Right lobe of liver (tissue), 6 donors: ENCODE data around the gene ABCC9. TPM values are rescaled to one million over a fixed set of nuclear protein-coding genes. Genes with fewer than 3 reads are reported as not detected.
"Not testable (repeated sequence)": the region's sequence is repeated elsewhere in the genome, so short reads cannot be mapped to it uniquely, and the experiment has no call there.

ENCODE experiments used
- ATAC-seq, 4 donors: fragments of 200-7000 bp; cut with Tn5 transposase; one replicate each; pipeline ENCODE4 v1.9.1; 2020; ENCODE audit warnings: mild to moderate bottlenecking in 4 of 4, moderate library complexity in 4 of 4
- DNase-seq, 3 donors: peaks; one replicate each; pipeline ENCODE4 v3.0.0-alpha.2; 2020
- H3K27ac ChIP-seq, 3 donors: fragments of 200-600 bp; one replicate each; pipeline ENCODE4 v1.8.0; 2022
- H3K27me3 ChIP-seq, 2 donors: fragments of 200-600 bp; one replicate each; pipeline ENCODE4 v1.8.0; 2022
- H3K36me3 ChIP-seq, 4 donors: fragments of 200-600 bp; sonication (generic) in 1 of 4; one replicate each; pipeline versions ENCODE4 v1.5.1 to v1.8.0; 2017 to 2022; ENCODE audit warnings: control low read depth in 1 of 4
- H3K4me1 ChIP-seq, 4 donors: fragments of 200-600 bp; sonication (generic) in 1 of 4; one replicate each; pipeline versions ENCODE4 v1.5.1 to v1.8.0; 2017 to 2022; ENCODE audit warnings: control low read depth in 1 of 4
- H3K4me3 ChIP-seq, 3 donors: fragments of 200-600 bp; one replicate each; pipeline ENCODE4 v1.8.0; 2022
- H3K9me3 ChIP-seq, 4 donors: fragments of 200-600 bp; sonication (generic) in 1 of 4; one replicate each; pipeline versions ENCODE4 v1.5.1 to v1.8.0; 2017 to 2022; ENCODE audit warnings: control low read depth in 1 of 4
- CTCF ChIP-seq, 4 donors: fragments of 200-600 bp in 3 of 4; fragments of 450-650 bp in 1 of 4; IDR thresholded peaks; one replicate each; pipeline versions ENCODE4 v1.5.1 to v1.8.0; 2016 to 2022; ENCODE audit warnings: antibody characterized with exemption in 4 of 4, mild to moderate bottlenecking in 2 of 4
- POLR2A ChIP-seq: fragments of 450-650 bp; IDR thresholded peaks from one replicate; pipeline ENCODE4 v1.6.1; 2017; ENCODE audit warnings: antibody characterized with exemption, mild to moderate bottlenecking
- WGBS: methylation state at CpG from one replicate; pipeline ENCODE4 v1.1.6; 2018; ENCODE audit warnings: low coverage, low lambda C conversion rate; ENCODE audit not compliant: insufficient coverage; ENCODE audit errors: missing lambda C conversion rate; 5-methylcytosine and 5-hydroxymethylcytosine counted together
- intact Hi-C, 2 donors: fragments of 100-400 bp; cut with DNase I; formaldehyde crosslinking; loops; one replicate each; pipeline versions ENCODE4 v1.11.2 to v1.14.1; 2022
- total RNA-seq, 6 experiments: library from RNA; depleted of rRNA in 2 of 6; stranded (reverse); fragments of >200 nt in 2 of 6; fragmentation: NEBNext Ultra II Directional in 3 of 6; extraction: Animal tissue kit (Norgen Biotek cat#: 25700) in 3 of 6; gene quantifications; one replicate each; pipeline versions ENCODE4 v1.1.0 to v1.2.4, GENCODE V29; 2016 to 2023
- donor health status: DM: no; HTN: yes; CAD: no.
- donor health status: DM: no; HTN: no; CAD: no.
- donor health status: DM: no; HTN: no; CAD: no.
- donor health status: DM: no; HTN: yes; CAD: no.
- donor health status: DM: no; HTN: yes; CAD: no.

Gene ABCC9
- total RNA-seq, 6 experiments from 2014 or later = 26.5 to 71.2 (median 37.1) TPM

GRCh38 chr12:21907948-21908837, 33.0 kb downstream of the ABCC9 start:
- ATAC-seq (no peak), DNase-seq (no peak)
- Histone ChIP-seq H3K27ac (no peak overlapping the region), H3K9me3 (no peaks in the 10 kb centered on the region), H3K4me1 (no peaks in the 10 kb centered on the region), H3K36me3 (no peaks in the 10 kb centered on the region), H3K27me3 (no peaks in the 10 kb centered on the region), H3K4me3 (no peak overlapping the region)
- WGBS = 88% methylated on average over 6 of the region's 6 CpGs
- no peak for TF ChIP-seq CTCF (IDR thresholded peaks at IDR 0.05)
- no peak for TF ChIP-seq POLR2A
- intact Hi-C loops = no loop called here

- no peaks in the 10 kb centered on the region for H3K4me1 ChIP-seq
- no peak for ATAC-seq
- 93% methylated on average over 5 of the region's 5 CpGs for WGBS
Observed at GRCh38 chr12:21906919-21907493, 34.2 kb downstream of the ABCC9 start.

GRCh38 chr12:21899532-21899931, 41.7 kb downstream of the ABCC9 start:
- H3K9me3 ChIP-seq, H3K27me3 ChIP-seq, H3K4me3 ChIP-seq, H3K36me3 ChIP-seq, intact Hi-C loops, H3K27ac ChIP-seq, ATAC-seq: not testable (repeated sequence)
- H3K4me1 ChIP-seq = peaks cover 0 to 13% (median 0%) of the 10 kb centered on the region in 4 donors
- WGBS = 79% methylated on average over 5 of the region's 9 CpGs
- DNase-seq = peak in 1 of 3 donors; percentile 21

More at GRCh38 chr12:21906919-21907493, 34.2 kb downstream of the ABCC9 start:
- no peaks in the 10 kb centered on the region for H3K36me3 ChIP-seq
- DNase-seq = no peak
- H3K27me3 ChIP-seq = no peaks in the 10 kb centered on the region
- TF ChIP-seq POLR2A (no peak), CTCF (IDR thresholded peaks at IDR 0.05) (no peak)
- H3K27ac ChIP-seq = no peak overlapping the region
- intact Hi-C loops = no loop called here
- H3K9me3 ChIP-seq = no peaks in the 10 kb centered on the region
- H3K4me3 ChIP-seq = no peak overlapping the region

GRCh38 chr12:21895651-21896050, 45.6 kb downstream of the ABCC9 start:
- Histone ChIP-seq H3K9me3 (no peaks in the 10 kb centered on the region), H3K27ac (peak overlapping the region; percentile 36 to 93 (median 90)), H3K4me1 (peaks cover 0 to 21% (median 3%) of the 10 kb centered on the region in 4 donors), H3K4me3 (peak overlapping the region in 2 of 3 donors; percentile 26 to 30), H3K36me3 (no peaks in the 10 kb centered on the region), H3K27me3 (no peaks in the 10 kb centered on the region)
- no peak for ATAC-seq
- 32% methylated on average over 2 of the region's 2 CpGs for WGBS
- no peak for DNase-seq
- intact Hi-C loops = no loop called here
- TF ChIP-seq CTCF (IDR thresholded peaks at IDR 0.05) (no peak), POLR2A (no peak)
